HCT116 (cell line): ENCODE data around the gene ZNF451.

Source experiments
- CTCF ChIP-seq, 3 experiments: fragments of 200-600 bp in 1 of 3; sonication (generic) in 1 of 3; IDR thresholded peaks in 2 of 3; conservative IDR thresholded peaks in 1 of 3; 2 replicates each; pipeline ENCODE4 v1.5.1; 2012 to 2017; ENCODE audit warnings: low read depth in 2 of 3, low read length in 2 of 3, antibody characterized with exemption in 1 of 3, borderline replicate concordance in 1 of 3, control low read depth in 1 of 3, mild to moderate bottlenecking in 1 of 3, mixed read lengths in 1 of 3, mixed run types in 1 of 3, moderate library complexity in 1 of 3; ENCODE audit not compliant: insufficient read depth in 1 of 3
- EZH2phosphoT487 ChIP-seq: fragments of 200-600 bp; IDR thresholded peaks from 2 replicates; pipeline ENCODE4 v1.6.1; 2018; ENCODE audit warnings: antibody characterized with exemption, borderline replicate concordance
- JUND ChIP-seq: IDR thresholded peaks from 2 replicates; pipeline ENCODE4 v1.6.1; 2012
- POLR2A ChIP-seq: IDR thresholded peaks from 2 replicates; pipeline ENCODE4 v1.7.0; 2011; ENCODE audit warnings: borderline replicate concordance; ENCODE audit not compliant: insufficient read depth, insufficient read length; ENCODE audit errors: extremely low read depth
- TCF7L2 ChIP-seq: IDR thresholded peaks from 2 replicates; pipeline ENCODE4 v1.7.0; 2011; ENCODE audit warnings: borderline replicate concordance, inconsistent platforms; ENCODE audit not compliant: insufficient read depth, insufficient read length; ENCODE audit errors: extremely low read depth

GRCh38 chr6:57108691-57109090, 18.7 kb downstream of the ZNF451 start:
- TF ChIP-seq POLR2A (no peak), TCF7L2 (no peak), CTCF (IDR thresholded peaks at IDR 0.05 in 2 of 3, conservative IDR thresholded peaks at IDR 0.05 in 1 of 3; ENCODE audit: borderline replicate concordance in 1 of 3, insufficient read depth in 1 of 3, low read depth in 2 of 3, low read length in 2 of 3) (no peak), JUND (no peak), EZH2phosphoT487 (no peak)
